OCI-LY7 (cell line): ENCODE measurements around the gene DEF6.

Experiments
- EZH2phosphoT487 ChIP-seq: fragments of 200-600 bp; sonication (generic); IDR thresholded peaks from 2 replicates; pipeline ENCODE4 v1.6.1; 2018; ENCODE audit warnings: low read depth, borderline replicate concordance, mild to moderate bottlenecking, mixed run types, antibody characterized with exemption, low read length, moderate library complexity, mixed read lengths
- TF ChIP-seq, protein P1 (sequence below): fragments of 200-600 bp; sonication (generic); conservative IDR thresholded peaks from 2 replicates; pipeline ENCODE4 v1.5.1; 2014; ENCODE audit warnings: mild to moderate bottlenecking, antibody characterized with exemption, low read length, moderate library complexity, mixed read lengths

DNA sequence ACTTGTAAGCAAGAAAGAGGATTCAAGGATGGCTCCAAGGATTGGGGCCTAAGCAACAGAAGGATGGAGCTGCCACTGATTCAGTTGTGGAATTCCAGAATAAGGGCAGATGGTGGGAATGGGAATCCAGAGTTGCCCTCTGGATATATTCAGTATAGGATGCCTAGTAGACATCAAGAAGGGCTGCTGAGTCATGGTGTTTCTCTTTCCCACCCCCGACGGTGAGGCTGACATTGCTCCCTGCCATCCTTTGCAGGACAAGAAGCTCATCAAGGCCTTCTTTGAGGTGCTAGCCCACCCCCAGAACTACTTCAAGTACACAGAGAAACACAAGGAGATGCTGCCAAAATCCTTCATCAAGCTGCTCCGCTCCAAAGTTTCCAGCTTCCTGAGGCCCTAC, 49.3 kb upstream of the DEF6 start:
- TF ChIP-seq, protein P1, sequence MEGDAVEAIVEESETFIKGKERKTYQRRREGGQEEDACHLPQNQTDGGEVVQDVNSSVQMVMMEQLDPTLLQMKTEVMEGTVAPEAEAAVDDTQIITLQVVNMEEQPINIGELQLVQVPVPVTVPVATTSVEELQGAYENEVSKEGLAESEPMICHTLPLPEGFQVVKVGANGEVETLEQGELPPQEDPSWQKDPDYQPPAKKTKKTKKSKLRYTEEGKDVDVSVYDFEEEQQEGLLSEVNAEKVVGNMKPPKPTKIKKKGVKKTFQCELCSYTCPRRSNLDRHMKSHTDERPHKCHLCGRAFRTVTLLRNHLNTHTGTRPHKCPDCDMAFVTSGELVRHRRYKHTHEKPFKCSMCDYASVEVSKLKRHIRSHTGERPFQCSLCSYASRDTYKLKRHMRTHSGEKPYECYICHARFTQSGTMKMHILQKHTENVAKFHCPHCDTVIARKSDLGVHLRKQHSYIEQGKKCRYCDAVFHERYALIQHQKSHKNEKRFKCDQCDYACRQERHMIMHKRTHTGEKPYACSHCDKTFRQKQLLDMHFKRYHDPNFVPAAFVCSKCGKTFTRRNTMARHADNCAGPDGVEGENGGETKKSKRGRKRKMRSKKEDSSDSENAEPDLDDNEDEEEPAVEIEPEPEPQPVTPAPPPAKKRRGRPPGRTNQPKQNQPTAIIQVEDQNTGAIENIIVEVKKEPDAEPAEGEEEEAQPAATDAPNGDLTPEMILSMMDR, result no peak
- no peak for TF ChIP-seq EZH2phosphoT487
